ENCODE data around the gene CR1.
"Not testable (repeated sequence)": the region's sequence is repeated elsewhere in the genome, so short reads cannot be mapped to it uniquely, and the experiment has no call there.

Gene CR1

DNA sequence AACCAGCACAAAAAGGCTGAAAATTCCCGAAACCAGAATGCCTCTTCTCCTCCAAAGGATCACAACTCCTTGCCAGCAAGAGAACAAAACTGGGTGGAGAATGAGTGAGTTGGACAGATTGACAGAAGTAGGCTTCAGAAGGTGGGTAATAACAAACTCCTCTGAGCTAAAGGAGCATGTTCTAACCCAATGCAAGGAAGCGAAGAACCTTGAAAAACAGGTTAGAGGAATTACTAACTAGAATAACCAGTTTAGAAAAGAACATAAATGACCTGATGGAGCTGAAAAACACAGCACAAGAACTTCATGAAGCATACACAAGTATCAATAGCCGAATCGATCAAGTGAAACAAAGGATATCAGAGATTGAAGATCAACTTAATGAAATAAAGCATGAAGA, 93.5 kb downstream of the CR1 start:
- DNase-seq (ENCODE audit: low spot score), result not testable (repeated sequence)

DNA sequence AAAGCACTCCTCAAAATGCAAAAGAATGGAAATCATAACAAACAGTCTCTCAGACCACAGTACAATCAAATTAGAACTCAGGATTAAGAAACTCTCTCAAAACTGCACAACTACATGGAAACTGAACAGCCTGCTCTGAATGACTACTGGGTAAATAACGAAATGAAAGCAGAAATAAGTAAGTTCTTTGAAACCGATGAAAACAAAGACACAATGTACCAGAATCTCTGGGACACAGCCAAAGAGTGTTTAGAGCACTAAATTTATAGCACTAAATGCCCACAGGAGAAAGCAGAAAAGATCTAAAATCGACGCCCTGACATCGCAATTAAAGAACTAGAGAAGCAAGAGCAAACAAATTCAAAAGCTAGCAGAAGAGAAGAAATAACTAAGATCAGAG, 95.2 kb downstream of the CR1 start:
- DNase-seq (ENCODE audit: low spot score), result not testable (repeated sequence)

DNA sequence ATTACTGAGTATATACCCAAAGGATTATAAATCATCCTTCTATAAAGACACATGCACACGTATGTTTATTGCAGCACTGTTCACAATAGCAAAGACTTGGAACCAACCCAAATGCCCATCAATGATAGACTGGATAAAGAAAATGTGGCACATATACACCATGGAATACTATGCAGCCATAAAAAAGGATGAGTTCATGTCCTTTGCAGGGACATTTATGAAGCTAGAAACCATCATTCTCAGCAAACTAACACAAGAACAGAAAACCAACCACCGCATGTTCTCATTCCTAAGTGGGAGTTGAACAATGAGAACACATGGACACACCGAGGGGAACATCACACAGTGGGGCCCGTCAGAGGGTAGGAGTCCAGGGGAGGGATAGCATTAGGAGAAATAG, 98.1 kb downstream of the CR1 start:
- DNase-seq (ENCODE audit: low spot score), result not testable (repeated sequence)

DNA sequence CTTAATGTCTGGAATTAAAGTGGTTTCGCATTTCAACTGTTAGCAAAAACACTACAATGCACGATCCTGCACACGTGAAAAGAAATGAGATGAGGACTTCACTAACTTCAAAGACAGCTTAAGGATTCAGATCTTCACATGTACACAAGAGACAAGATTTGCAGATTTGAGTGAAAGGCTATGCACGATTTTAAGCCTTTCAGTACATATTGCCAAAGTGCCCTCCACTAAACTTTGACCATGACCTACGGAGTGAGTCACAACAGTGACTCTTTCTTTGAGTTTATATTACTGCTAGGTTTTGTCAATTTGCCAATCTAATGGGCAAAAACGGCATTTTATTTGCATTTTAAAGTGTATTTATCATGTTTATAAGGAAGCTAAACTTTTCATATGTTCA, 107.8 kb downstream of the CR1 start:
- no peak for DNase-seq (ENCODE audit: low spot score)

DNA sequence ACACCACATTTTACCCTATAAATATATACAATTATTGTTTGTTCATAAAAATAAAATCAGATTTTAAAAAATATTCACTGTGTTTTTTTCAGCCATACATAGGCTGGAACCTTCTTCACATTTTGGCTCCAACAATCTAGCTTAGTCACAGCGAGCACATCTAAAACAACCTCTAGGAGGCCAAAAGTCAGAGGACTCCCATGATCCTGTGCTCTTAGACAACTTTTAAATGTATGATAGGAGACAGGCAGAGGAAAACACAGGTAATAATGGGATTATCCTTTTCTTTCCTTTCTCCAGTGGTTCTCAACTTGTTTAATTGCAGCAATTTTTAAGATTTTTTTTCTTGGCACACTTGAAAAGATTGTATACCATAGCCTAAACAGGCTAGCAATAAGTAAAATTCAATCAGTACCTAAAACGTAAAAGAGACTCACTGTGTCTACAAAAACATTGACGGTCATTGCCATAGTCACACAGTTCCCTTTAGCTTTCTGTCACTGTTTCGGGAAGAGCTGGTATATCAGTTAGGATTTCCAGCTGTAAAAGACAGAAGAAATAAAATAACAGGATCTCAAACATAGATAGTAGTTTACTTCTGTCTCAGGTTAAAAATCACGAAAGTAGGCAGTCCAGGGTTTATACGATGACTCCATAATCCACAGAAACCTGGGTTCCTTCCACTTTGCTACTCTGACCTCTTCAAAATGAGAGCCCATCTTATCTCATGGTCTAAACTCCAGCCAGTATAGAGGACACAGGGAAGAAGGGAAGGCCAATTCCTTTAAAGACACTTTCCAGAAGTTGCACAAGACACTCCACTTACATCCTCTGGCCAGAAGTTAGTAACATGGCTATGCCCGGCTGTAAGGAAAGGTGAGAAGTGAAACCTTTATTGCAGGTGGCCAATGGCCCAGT, 109.7 kb downstream of the CR1 start:
- no peak for DNase-seq (ENCODE audit: low spot score)

DNA sequence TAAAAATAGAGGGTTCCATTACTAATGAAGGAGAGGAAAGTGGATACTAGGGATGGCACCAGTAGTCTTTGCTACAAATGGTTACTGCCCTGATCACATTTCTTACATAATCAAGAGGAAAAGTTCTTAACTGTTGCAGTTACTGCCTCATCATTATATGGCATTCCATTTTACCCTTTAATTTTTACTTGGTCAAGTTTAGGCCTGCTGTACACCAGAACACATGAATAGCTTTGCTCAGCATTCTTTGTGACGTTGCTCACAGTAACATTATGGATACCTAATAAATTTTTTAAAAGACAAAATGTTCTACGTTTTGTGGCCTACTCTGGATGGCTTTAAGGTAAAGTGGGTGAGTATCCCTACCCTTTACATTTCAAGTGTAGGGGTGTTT, 110.4 kb downstream of the CR1 start:
- DNase-seq (ENCODE audit: low spot score), result no peak

DNA sequence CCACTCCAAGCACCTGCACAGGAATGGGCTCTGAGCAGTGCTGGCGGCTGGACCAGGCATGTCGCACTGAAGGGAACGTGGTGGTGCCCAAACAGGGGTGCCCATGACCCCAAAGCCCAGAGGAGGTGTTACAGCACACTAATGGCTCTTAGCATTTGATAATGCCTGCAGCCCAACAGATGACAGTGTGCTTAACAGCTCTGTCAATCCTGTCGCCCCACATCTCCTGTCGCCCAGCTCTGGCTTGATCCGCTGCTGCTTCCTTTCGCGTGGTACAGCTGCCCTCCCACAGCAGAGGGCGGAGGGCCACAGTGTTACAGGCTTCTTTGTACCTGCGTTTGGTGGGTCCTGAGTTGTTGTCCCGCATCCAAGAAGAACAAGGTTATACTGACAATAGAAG, 116.8 kb downstream of the CR1 start:
- no peak for DNase-seq (ENCODE audit: low spot score)

DNA sequence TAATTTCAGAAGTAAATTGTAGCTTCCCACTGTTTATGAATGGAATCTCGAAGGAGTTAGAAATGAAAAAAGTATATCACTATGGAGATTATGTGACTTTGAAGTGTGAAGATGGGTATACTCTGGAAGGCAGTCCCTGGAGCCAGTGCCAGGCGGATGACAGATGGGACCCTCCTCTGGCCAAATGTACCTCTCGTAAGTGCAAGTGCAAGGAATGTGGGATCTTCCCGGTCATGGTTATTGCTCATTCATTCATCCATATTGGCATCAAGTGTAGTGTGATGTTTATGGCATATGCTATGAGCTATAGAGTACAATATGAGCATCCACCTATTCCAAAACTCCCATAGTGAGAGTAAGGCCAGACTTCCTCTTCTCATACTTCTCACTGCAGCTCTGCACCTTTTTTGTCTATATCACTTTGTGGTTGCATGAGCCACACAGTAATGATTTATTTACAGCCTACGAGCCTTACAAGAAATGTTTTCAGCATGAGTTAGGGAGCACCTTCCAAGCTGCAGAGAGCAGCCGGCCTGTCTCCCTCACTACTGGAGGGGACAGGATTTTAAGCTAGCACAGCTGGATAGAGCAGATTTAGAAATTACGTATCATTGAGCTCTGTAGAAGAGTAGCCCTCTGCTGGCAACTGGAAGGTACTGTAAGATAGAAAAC, 124.0 kb downstream of the CR1 start:
- DNase-seq (ENCODE audit: low spot score), result peak; percentile 22

DNA sequence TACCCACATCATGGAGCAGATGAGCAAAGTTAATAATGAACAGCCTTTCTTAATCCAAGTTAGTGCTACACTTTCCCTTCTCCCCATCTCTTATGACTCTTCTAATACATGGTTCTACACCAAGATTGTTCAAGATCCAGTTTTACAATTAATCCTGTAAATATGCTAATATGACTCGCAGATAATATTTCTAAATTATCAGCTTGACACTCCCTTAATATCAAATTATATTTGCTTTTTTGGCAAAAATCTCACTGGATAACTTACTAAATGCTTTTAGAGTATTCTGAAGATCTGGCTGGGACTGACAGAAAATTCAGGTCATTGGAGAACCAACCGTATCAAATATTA, 124.6 kb downstream of the CR1 start:
- DNase-seq (ENCODE audit: low spot score), result no peak

DNA sequence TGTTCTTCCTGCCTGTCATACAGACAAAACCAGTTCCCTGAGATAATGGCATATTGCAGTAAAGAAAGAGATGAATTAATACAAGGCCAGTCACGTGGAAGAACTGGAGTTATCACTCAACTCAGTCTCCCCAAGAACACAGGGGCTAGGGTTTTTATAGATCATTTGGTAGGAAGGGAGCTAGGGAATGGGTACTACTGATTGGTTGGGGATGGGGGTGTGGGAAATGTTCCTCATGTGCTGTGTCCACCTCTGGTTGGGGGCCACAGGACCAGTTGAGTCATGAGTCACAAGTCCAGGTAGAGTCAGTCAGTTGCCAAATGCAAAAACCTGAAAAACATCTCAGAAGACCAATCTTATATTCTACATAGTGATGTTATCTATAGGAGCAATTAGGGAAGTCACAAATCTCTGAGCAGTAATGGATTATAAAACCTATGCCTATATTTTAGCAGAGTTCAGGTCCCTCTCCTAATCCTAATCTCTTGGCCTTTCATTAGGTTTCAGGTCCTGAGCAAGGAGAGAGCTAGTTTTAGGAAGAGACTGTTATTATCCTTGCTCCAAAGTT, 129.6 kb downstream of the CR1 start:
- not testable (repeated sequence) for DNase-seq (ENCODE audit: low spot score)

DNA sequence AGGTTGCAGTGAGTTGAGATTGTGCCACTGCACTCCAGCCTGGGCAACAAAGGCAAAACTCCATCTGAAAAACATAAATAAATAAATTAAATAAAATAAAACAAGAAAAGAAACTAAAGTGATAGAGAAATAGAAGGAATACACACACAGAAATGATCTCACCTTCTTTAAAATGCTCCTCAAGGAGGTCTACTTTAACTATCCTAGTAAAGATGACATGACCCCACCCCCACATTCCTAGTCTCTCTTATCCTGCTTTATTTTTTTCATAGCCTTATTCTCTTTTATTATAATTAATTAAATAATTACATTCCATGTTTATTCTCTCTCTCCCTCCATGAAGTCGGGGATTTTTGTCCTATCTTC, 131.0 kb downstream of the CR1 start:
- DNase-seq (ENCODE audit: low spot score), result no peak

DNA sequence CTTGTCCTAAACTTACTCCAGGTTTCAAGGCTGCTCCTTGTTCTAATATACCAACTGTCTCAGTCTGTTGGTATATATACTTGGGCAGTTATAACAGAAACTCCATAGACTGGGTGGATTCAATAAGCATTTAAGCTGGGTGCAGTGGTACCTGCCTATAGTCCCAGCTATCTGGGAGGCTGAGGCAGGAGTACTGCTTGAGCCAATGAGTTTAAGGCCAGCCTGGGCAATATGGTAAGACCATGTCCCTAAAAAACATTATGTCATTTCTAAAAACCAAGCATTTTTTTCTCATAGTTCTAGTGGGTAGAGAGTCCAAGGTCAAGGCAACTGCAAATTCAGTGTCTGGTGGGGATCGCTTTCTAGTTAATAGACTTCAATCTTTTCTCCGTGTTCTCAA, 131.5 kb downstream of the CR1 start:
- no peak for DNase-seq (ENCODE audit: low spot score)

DNA sequence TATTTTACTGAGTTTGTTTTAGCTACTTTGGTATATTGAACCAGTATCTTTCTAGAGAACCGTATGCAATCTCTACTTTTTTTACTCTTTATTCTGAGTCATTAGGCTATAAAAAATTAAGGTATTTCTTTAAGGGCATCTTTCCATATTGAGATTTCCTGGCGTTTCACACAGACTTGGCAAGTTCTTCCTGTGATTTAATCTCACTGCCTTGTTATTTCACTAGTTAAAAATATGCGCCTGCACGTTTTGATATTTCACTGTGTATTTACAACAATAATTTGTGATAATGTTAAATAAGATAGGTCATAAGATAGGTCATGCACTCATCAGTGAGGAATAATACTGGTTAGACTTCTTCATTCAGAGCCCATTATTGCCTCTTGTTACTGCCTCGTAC, 132.8 kb downstream of the CR1 start:
- DNase-seq (ENCODE audit: low spot score), result no peak

DNA sequence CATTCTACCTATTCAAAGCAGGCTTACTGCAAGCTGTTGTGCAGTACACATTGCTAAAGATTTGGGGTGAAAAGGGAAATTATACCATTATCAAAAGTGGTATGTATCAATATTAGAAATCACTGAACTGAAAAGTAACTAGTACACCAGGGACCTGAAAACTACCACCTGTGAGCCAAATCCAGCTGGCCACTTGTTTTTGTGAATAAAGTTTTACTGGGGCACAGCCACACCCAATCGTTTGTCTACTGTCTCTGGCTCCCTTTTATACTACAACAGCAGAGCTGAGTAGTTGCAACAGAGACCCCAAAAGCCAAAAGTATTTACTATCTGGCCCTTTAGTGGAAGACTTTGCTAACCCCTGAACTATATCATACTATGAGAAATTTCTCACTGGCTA, 135.2 kb downstream of the CR1 start:
- DNase-seq (ENCODE audit: low spot score), result no peak

DNA sequence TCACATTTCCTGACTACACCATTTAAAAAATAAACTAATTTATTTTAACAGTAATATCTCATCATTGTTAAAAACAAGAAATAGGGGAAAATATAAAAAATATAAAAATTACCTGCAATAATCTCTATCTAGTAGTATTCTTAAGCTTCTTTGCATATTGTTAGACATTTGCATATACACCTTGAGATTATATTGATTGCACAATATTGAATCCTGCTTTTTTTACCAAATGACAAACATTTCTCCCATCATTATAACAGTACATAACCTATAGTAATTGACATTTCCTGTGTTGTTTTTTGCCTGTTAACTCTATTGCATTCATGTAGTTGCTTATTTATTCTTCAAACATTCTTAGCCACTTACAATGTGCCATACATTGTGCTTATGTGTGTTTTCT, 137.3 kb downstream of the CR1 start:
- no peak for DNase-seq (ENCODE audit: low spot score)

DNA sequence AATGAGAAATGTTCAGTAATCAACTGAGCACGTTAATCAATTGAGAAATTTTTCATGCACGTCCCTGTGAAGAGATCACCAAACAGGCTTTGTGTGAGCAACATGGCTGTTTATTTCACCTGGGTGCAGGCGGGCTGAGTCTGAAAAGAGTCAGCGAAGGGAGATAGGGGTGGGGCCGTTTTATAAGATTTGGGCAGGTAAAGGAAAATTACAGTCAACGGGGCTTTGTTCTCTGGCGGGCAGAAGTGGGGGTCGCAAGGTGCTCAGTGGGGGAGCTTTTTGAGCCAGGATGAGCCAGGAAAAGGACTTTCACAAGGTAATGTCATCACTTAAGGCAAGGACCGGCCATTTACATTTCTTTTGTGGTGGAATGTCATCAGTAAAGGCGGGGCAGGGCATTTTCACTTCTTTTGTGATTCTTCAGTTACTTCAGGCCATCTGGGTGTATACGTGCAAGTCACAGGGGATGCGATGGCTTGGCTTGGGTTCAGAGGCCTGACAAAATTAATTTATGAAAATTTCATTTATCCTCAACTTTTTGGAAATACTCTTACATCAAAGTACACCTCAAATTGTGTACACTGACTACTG, 137.8 kb downstream of the CR1 start:
- DNase-seq (ENCODE audit: low spot score), result not testable (repeated sequence)

DNA sequence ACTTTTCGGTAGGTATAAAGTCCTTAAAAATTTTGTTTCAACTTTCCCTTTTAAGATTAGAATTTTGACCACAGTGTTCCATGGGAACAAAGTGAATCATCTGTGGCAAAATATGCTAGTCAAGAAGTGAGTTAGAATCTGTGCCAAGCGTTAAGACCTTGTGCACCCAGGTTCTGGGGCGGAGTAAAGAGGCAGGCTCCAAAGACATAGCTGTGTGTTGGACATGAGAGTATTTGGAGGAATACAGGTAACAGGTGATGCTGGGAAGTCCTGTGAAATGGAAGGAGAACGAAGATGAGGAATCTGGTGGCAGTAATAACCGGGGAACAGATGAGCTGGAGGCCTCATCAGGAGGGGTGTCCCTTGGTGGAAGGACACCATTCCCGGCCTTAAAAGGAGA, 138.3 kb downstream of the CR1 start:
- not testable (repeated sequence) for DNase-seq (ENCODE audit: low spot score)

DNA sequence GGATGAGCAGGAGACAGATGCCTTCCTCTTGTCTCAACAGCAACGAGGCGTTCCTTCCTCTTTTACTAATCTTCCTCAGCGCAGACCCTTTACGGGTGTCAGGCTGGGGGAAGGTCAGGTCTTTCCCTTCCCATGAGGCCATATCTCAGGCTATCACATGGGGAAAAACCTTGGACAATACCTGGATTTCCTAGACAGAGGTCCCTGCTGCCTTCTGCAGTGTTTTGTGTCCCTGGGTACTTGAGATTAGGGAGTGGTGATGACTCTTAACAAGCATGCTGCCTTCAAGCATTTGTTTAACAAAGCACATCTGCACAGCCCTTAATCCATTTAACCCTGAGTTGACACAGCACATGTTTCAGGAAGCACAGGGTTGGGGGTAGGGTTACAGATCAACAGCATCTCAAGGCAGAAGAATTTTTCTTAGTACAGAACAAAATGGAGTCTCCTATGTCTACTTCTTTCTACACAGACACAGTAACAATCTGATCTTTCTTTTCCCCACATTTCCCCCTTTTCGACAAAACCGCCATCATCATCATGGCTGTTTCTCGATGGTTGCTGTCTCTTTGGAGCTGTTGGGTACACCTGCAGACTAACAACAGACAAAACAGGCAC, 139.7 kb downstream of the CR1 start:
- not testable (repeated sequence) for DNase-seq (ENCODE audit: low spot score)

DNA sequence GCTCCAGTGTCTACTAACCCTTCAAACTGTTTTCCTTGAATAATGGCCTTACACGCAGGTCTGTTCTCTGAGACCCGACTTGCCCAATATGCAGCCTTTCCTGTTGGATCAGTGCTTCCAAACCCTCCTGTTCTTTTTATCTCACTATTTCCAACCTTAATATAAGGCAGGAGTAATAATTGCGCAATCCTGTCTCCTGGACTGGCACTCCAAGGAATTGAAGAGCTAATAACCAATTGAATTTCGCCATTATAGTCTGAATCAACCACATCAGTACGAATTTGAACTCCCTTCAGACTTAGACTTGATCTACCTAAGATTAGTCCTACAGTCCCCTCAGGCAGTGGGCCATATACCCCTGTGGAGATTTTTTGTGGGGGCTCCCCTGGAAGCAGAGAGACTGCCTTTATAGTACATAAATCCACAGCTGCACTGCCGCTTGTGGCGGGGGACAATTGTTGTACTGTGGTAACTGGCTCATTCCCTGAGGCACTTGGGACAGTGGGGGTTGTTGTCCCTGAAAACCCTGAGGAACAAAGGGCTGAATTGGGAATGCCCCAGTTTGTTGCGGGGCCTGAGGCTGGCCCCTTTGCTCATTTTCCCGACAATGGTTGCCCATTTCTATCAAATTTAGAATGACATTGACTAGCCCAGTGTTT, 142.7 kb downstream of the CR1 start:
- DNase-seq (ENCODE audit: low spot score), result not testable (repeated sequence)

DNA sequence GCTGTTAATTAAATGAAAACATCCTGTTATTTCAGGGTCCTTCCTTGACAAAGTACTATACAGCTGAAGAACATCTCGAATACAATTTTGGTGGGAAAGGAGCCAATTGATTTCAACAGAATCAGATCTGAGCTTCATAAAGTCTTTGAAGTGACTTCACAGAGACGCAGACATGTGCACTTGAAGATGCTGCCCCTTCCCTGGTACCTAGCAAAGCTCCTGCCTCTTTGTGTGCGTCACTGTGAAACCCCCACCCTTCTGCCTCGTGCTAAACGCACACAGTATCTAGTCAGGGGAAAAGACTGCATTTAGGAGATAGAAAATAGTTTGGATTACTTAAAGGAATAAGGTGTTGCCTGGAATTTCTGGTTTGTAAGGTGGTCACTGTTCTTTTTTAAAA, 143.4 kb downstream of the CR1 start:
- DNase-seq (ENCODE audit: low spot score), result not testable (repeated sequence)

DNA sequence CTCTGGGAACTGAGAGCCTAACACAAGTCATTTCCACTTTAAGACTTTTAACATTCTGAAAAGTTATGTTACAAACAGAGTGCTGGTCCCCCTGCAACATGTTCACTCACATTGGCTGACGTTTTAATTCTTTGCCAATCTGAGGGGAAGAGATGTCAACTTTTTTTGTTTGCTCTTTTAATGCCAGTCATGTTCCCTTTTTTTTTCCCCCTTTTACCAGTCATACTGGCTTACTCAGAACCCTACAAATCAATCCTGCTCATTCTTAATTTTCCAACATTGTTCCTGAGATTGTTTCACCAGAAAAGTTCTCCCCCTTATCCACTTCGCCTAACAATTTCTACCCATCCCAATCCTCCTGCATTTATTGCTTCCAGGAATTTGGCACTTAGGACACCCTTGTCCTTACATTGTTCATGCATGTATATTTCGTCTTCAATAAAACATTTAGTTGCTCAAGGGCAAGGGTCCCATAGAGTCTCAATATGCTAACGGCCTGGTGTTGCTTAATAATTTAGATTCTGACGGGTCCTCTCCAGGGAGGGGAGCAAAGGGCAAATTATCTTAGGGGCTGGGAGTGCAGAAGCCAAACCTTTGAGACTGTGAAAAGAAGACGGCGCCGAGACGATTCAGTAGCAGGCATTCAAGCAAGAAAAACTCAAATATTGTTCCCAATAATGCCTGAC, 148.4 kb downstream of the CR1 start:
- no peak for DNase-seq (ENCODE audit: low spot score)

All from CD4-positive, alpha-beta T cell treated with Interleukin-15 for 4 hours (primary cell).